ENCODE measurements around the gene RASGRF2. TPM values are rescaled to one million over a fixed set of nuclear protein-coding genes. Genes with fewer than 3 reads are reported as not detected.

RASGRF2 gene
- total RNA-seq, 1 donor from 2014 or later = 0.58 TPM

- DNase-seq (ENCODE audit: low spot score) = no peak
Measured at GRCh38 chr5:80941496-80941895, 18.7 kb upstream of the RASGRF2 start.

GRCh38 chr5:80951366-80951765 is 8.8 kb upstream of the RASGRF2 start:
- ATAC-seq = no peak
- no peak for DNase-seq (ENCODE audit: low spot score)

More at GRCh38 chr5:80941496-80941895, 18.7 kb upstream of the RASGRF2 start:
- ATAC-seq = no peak

- DNase-seq (ENCODE audit: low spot score) (no peak), ATAC-seq (no peak)
Measured at GRCh38 chr5:80953587-80953986, 6.6 kb upstream of the RASGRF2 start.

- no peak for ATAC-seq
- no peak for DNase-seq (ENCODE audit: low spot score)
Measured at GRCh38 chr5:80955082-80955590, 5.0 kb upstream of the RASGRF2 start.

- ATAC-seq (no peak), DNase-seq (ENCODE audit: low spot score) (no peak)
Measured at GRCh38 chr5:80956272-80956671, 3.9 kb upstream of the RASGRF2 start.

- ATAC-seq = no peak
- DNase-seq (ENCODE audit: low spot score) = no peak
Measured at GRCh38 chr5:80957031-80957761, 3.0 kb upstream of the RASGRF2 start.

GRCh38 chr5:80958616-80959015 is 1.5 kb upstream of the RASGRF2 start:
- ATAC-seq (no peak), DNase-seq (ENCODE audit: low spot score) (no peak)

- no peak for ATAC-seq
- DNase-seq (ENCODE audit: low spot score) = no peak
Measured at GRCh38 chr5:80959138-80959537, 1.0 kb upstream of the RASGRF2 start.

- DNase-seq (ENCODE audit: low spot score) (no peak), ATAC-seq (peak; percentile 68)
Measured at GRCh38 chr5:80960531-80961375, 590 bp downstream of the RASGRF2 start.

- DNase-seq (ENCODE audit: low spot score) (no peak), ATAC-seq (no peak)
Measured at GRCh38 chr5:80961376-80962281, 1.5 kb downstream of the RASGRF2 start.

GRCh38 chr5:80962630-80963520 is 2.7 kb downstream of the RASGRF2 start:
- ATAC-seq (no peak), DNase-seq (ENCODE audit: low spot score) (no peak)

- DNase-seq (ENCODE audit: low spot score) = no peak
- ATAC-seq = no peak
Measured at GRCh38 chr5:80963521-80963895, 3.3 kb downstream of the RASGRF2 start.

- DNase-seq (ENCODE audit: low spot score) (no peak), ATAC-seq (no peak)
Measured at GRCh38 chr5:80963966-80964481, 3.9 kb downstream of the RASGRF2 start.

GRCh38 chr5:80964491-80964890 is 4.3 kb downstream of the RASGRF2 start:
- no peak for DNase-seq (ENCODE audit: low spot score)
- no peak for ATAC-seq

- no peak for ATAC-seq
- no peak for DNase-seq (ENCODE audit: low spot score)
Measured at GRCh38 chr5:80964919-80965318, 4.8 kb downstream of the RASGRF2 start.

GRCh38 chr5:80967500-80968181 is 7.5 kb downstream of the RASGRF2 start:
- DNase-seq (ENCODE audit: low spot score) = peak; percentile 81
- ATAC-seq = peak; percentile 97

- ATAC-seq (no peak), DNase-seq (ENCODE audit: low spot score) (no peak)
Measured at GRCh38 chr5:80973027-80973426, 12.9 kb downstream of the RASGRF2 start.

- DNase-seq (ENCODE audit: low spot score) = no peak
- no peak for ATAC-seq
Measured at GRCh38 chr5:80975065-80975464, 14.9 kb downstream of the RASGRF2 start.

- ATAC-seq (no peak), DNase-seq (ENCODE audit: low spot score) (no peak)
Measured at GRCh38 chr5:80976985-80977384, 16.8 kb downstream of the RASGRF2 start.
